Chondrocyte (in vitro differentiated cells): ENCODE data around the gene MAP4K1. TPM values are rescaled to one million over a fixed set of nuclear protein-coding genes. Genes with fewer than 3 reads are reported as not detected.

Experiments
- DNase-seq: peaks from one replicate; pipeline ENCODE4 v3.0.0; 2021; ENCODE audit warnings: mixed read lengths, low spot score
- H3K27ac Mint-ChIP-seq: one replicate; pipeline ENCODE4 v1.8.0; 2021; ENCODE audit warnings: mild to moderate bottlenecking, moderate library complexity, mixed read lengths; ENCODE audit not compliant: unreplicated experiment
- H3K27me3 Mint-ChIP-seq: 2 replicates; pipeline ENCODE4 v1.8.0; 2021; ENCODE audit warnings: low read depth, mixed read lengths
- H3K36me3 Mint-ChIP-seq: 2 replicates; pipeline ENCODE4 v1.8.0; 2021; ENCODE audit warnings: low read depth, mixed read lengths
- H3K4me1 Mint-ChIP-seq: 2 replicates; pipeline ENCODE4 v1.8.0; 2021; ENCODE audit warnings: low read depth, mild to moderate bottlenecking, mixed read lengths
- H3K4me3 Mint-ChIP-seq: one replicate; pipeline ENCODE4 v1.8.0; 2021; ENCODE audit warnings: mild to moderate bottlenecking, moderate library complexity, mixed read lengths; ENCODE audit not compliant: unreplicated experiment
- H3K9me3 Mint-ChIP-seq: 2 replicates; pipeline ENCODE4 v1.8.0; 2021; ENCODE audit warnings: low read depth, mixed read lengths
- CTCF ChIP-seq: fragments of 200-600 bp; sonication (generic); IDR thresholded peaks from 2 replicates; pipeline ENCODE4 v1.5.0; 2021; ENCODE audit warnings: antibody characterized with exemption, mild to moderate bottlenecking, moderate library complexity
- total RNA-seq: library from RNA; stranded (reverse); gene quantifications from 3 replicates; pipeline ENCODE4 v1.2.1, GENCODE V29; 2021

Gene MAP4K1
- total RNA-seq, 1 donor from 2014 or later = 1.4 TPM

- Mint-ChIP-seq H3K4me3 (peak overlapping the region; percentile 54), H3K36me3 (no peaks in the 10 kb centered on the region), H3K27me3 (peaks cover 9% of the 10 kb centered on the region), H3K9me3 (no peaks in the 10 kb centered on the region), H3K4me1 (peaks cover 4% of the 10 kb centered on the region), H3K27ac (no peak overlapping the region)
- no peak for TF ChIP-seq CTCF
- no peak for DNase-seq
Observed at GRCh38 chr19:38596057-38596981, 21.4 kb downstream of the MAP4K1 start.

GRCh38 chr19:38592940-38593339 is 24.8 kb downstream of the MAP4K1 start:
- Mint-ChIP-seq H3K36me3 (no peaks in the 10 kb centered on the region), H3K27ac (no peak overlapping the region), H3K4me3 (no peak overlapping the region), H3K9me3 (no peaks in the 10 kb centered on the region), H3K27me3 (peaks cover 10% of the 10 kb centered on the region), H3K4me1 (peaks cover 4% of the 10 kb centered on the region)
- peak; percentile 11 for TF ChIP-seq CTCF
- no peak for DNase-seq

GRCh38 chr19:38588041-38588440 is 29.7 kb downstream of the MAP4K1 start:
- Mint-ChIP-seq H3K36me3 (no peaks in the 10 kb centered on the region), H3K27ac (no peak overlapping the region), H3K4me3 (no peak overlapping the region), H3K9me3 (no peaks in the 10 kb centered on the region), H3K4me1 (no peaks in the 10 kb centered on the region), H3K27me3 (peaks cover 6% of the 10 kb centered on the region)
- DNase-seq = no peak
- no peak for TF ChIP-seq CTCF

GRCh38 chr19:38587562-38587961 is 30.2 kb downstream of the MAP4K1 start:
- DNase-seq = no peak
- Mint-ChIP-seq H3K27me3 (peaks cover 6% of the 10 kb centered on the region), H3K27ac (no peak overlapping the region), H3K4me1 (no peaks in the 10 kb centered on the region), H3K4me3 (no peak overlapping the region), H3K9me3 (no peaks in the 10 kb centered on the region), H3K36me3 (no peaks in the 10 kb centered on the region)
- no peak for TF ChIP-seq CTCF

GRCh38 chr19:38583985-38584305 is 33.8 kb downstream of the MAP4K1 start:
- no peaks in the 10 kb centered on the region for H3K4me1 Mint-ChIP-seq
- no peak for TF ChIP-seq CTCF
- no peak for DNase-seq
- H3K4me3 Mint-ChIP-seq = no peak overlapping the region
- H3K9me3 Mint-ChIP-seq = no peaks in the 10 kb centered on the region
- peaks cover 3% of the 10 kb centered on the region for H3K27me3 Mint-ChIP-seq
- peak overlapping the region; percentile 50 for H3K27ac Mint-ChIP-seq
- H3K36me3 Mint-ChIP-seq = no peaks in the 10 kb centered on the region
